ENCODE results near the gene GRAMD1B. TPM values are rescaled to one million over a fixed set of nuclear protein-coding genes. Genes with fewer than 3 reads are reported as not detected.

Gene GRAMD1B
- total and polyA plus RNA-seq, 2 donors (not counting 1 experiment from before 2014, with no cell fraction given) = 0.58 to 11.6 TPM

GRCh38 chr11:123531325-123531724 lies 101.3 kb downstream of the GRAMD1B start:
- no peaks in the 10 kb centered on the region for H4K20me1 ChIP-seq (ENCODE audit: control insufficient read depth, insufficient read depth, low read length, poor library complexity, severe bottlenecking)
- Mint-ChIP-seq H3K4me3 (no peak overlapping the region), H3K4me1 (no peaks in the 10 kb centered on the region), H3K27ac (no peak overlapping the region), H3K27me3 (no peaks in the 10 kb centered on the region), H3K9me3 (ENCODE audit: insufficient read depth) (no peaks in the 10 kb centered on the region)
- H3K4me2 ChIP-seq (replicated peaks; ENCODE audit: low read depth, low read length, poor library complexity, severe bottlenecking) = no peak overlapping the region
- TF ChIP-seq CTCF (IDR thresholded peaks at IDR 0.05) = no peak
- TF ChIP-seq EZH2 (IDR thresholded peaks at IDR 0.05; ENCODE audit: borderline replicate concordance, insufficient read depth, low read depth, low read length, poor library complexity, severe bottlenecking) = no peak
- no peaks in the 10 kb centered on the region for H3K36me3 ChIP-seq (replicated peaks in 1 of 2; ENCODE audit: control extremely low read depth in 1 of 2, control insufficient read depth in 1 of 2, extremely low read depth in 1 of 2, insufficient read depth in 2 of 2, low read length in 1 of 2)
- intact Hi-C loops (cut with micrococcal nuclease) = no loop called here
- DNase-seq (no peak), ATAC-seq (ENCODE audit: low read depth) (no peak)
- 97% methylated on average over 3 of the region's 7 CpGs for WGBS (ENCODE audit: insufficient coverage)
- ChIA-PET CTCF (no interaction called here), POLR2A (no interaction called here)
- no peaks in the 10 kb centered on the region for H3K79me2 ChIP-seq (ENCODE audit: control insufficient read depth, insufficient read depth, low read length)
- no peaks in the 10 kb centered on the region for H3K4me1 ChIP-seq (ENCODE audit: control insufficient read depth in 2 of 2, insufficient read depth in 2 of 2, low read length in 2 of 2)
- no peak overlapping the region for H3K27ac ChIP-seq (ENCODE audit: low read length in 2 of 2)
- H3K9me3 ChIP-seq (ENCODE audit: control extremely low read depth in 1 of 3, control insufficient read depth in 2 of 3, insufficient read depth in 1 of 3, low read length in 2 of 3) = no peaks in the 10 kb centered on the region
- no peaks in the 10 kb centered on the region for H3K27me3 ChIP-seq (replicated peaks in 1 of 4; ENCODE audit: control extremely low read depth in 1 of 4, control insufficient read depth in 3 of 4, insufficient read depth in 4 of 4, low read length in 3 of 4)
- no peak overlapping the region for H3K4me3 ChIP-seq (ENCODE audit: control extremely low read depth in 1 of 5, extremely low read depth in 1 of 5, insufficient read depth in 1 of 5, low read depth in 2 of 5, low read length in 4 of 5)
- no peak overlapping the region for H2AFZ ChIP-seq (ENCODE audit: insufficient read depth, low read depth, low read length, poor library complexity, severe bottlenecking)
- H3K9ac ChIP-seq (ENCODE audit: low read length) = no peak overlapping the region

GRCh38 chr11:123532131-123532530 lies 102.1 kb downstream of the GRAMD1B start:
- Histone ChIP-seq H3K79me2 (ENCODE audit: control insufficient read depth, insufficient read depth, low read length) (no peaks in the 10 kb centered on the region), H3K27ac (ENCODE audit: low read length in 2 of 2) (no peak overlapping the region), H3K9me3 (ENCODE audit: control extremely low read depth in 1 of 3, control insufficient read depth in 2 of 3, insufficient read depth in 1 of 3, low read length in 2 of 3) (no peaks in the 10 kb centered on the region), H3K4me3 (ENCODE audit: control extremely low read depth in 1 of 5, extremely low read depth in 1 of 5, insufficient read depth in 1 of 5, low read depth in 2 of 5, low read length in 4 of 5) (no peak overlapping the region), H3K9ac (ENCODE audit: low read length) (no peak overlapping the region), H4K20me1 (ENCODE audit: control insufficient read depth, insufficient read depth, low read length, poor library complexity, severe bottlenecking) (no peaks in the 10 kb centered on the region), H3K36me3 (replicated peaks in 1 of 2; ENCODE audit: control extremely low read depth in 1 of 2, control insufficient read depth in 1 of 2, extremely low read depth in 1 of 2, insufficient read depth in 2 of 2, low read length in 1 of 2) (no peaks in the 10 kb centered on the region), H3K4me1 (ENCODE audit: control insufficient read depth in 2 of 2, insufficient read depth in 2 of 2, low read length in 2 of 2) (no peaks in the 10 kb centered on the region), H2AFZ (ENCODE audit: insufficient read depth, low read depth, low read length, poor library complexity, severe bottlenecking) (no peak overlapping the region), H3K27me3 (replicated peaks in 1 of 4; ENCODE audit: control extremely low read depth in 1 of 4, control insufficient read depth in 3 of 4, insufficient read depth in 4 of 4, low read length in 3 of 4) (no peaks in the 10 kb centered on the region), H3K4me2 (replicated peaks; ENCODE audit: low read depth, low read length, poor library complexity, severe bottlenecking) (no peak overlapping the region)
- DNase-seq (no peak), ATAC-seq (ENCODE audit: low read depth) (no peak)
- Mint-ChIP-seq H3K4me1 (no peaks in the 10 kb centered on the region), H3K9me3 (ENCODE audit: insufficient read depth) (no peaks in the 10 kb centered on the region), H3K27me3 (no peaks in the 10 kb centered on the region), H3K27ac (no peak overlapping the region), H3K4me3 (no peak overlapping the region)
- TF ChIP-seq EZH2 (IDR thresholded peaks at IDR 0.05; ENCODE audit: borderline replicate concordance, insufficient read depth, low read depth, low read length, poor library complexity, severe bottlenecking) (no peak), CTCF (IDR thresholded peaks at IDR 0.05) (no peak)
- POLR2A ChIA-PET = no interaction called here
- WGBS (ENCODE audit: insufficient coverage) = 100% methylated on average over 2 of the region's 4 CpGs
- intact Hi-C loops (cut with micrococcal nuclease) = no loop called here
- CTCF ChIA-PET = no interaction called here
